Adrenal gland (tissue), 12 donors: ENCODE measurements around the gene LRRC8E. TPM values are rescaled to one million over a fixed set of nuclear protein-coding genes. Genes with fewer than 3 reads are reported as not detected.

Experiments used
- DNase-seq, 7 donors: peaks; one replicate each; pipeline ENCODE4 v3.0.0-alpha.2; 2019 to 2020
- H3K27ac ChIP-seq, 5 donors: fragments of 200-600 bp; sonication (generic) in 4 of 5; 1 replicate in 3 of 5; 2 replicates in 2 of 5; pipeline versions ENCODE4 v1.5.1 to v1.8.0; 2016 to 2020; ENCODE audit warnings: mild to moderate bottlenecking in 1 of 5
- H3K27me3 ChIP-seq: fragments of 200-600 bp; 2 replicates; pipeline ENCODE4 v1.8.0; 2021
- H3K36me3 ChIP-seq, 2 donors: fragments of 200-600 bp; replicated peaks in 1 of 2; 1 replicate in 1 of 2; 2 replicates in 1 of 2; pipeline versions ENCODE4 v1.5.1 to v1.8.0; 2018 to 2022
- H3K4me1 ChIP-seq, 2 donors: fragments of 200-600 bp; replicated peaks in 1 of 2; 1 replicate in 1 of 2; 2 replicates in 1 of 2; pipeline versions ENCODE4 v1.5.1 to v1.8.0; 2018 to 2021
- H3K4me3 ChIP-seq, 4 donors: fragments of 200-600 bp; sonication (generic) in 3 of 4; one replicate each; pipeline ENCODE4 v1.5.1; 2016 to 2018
- H3K9me3 ChIP-seq, 3 donors: fragments of 200-600 bp; sonication (generic) in 1 of 3; replicated peaks in 1 of 3; 1 replicate in 2 of 3; 2 replicates in 1 of 3; pipeline versions ENCODE4 v1.5.1 to v1.8.0; 2016 to 2021
- POLR2A ChIP-seq, 2 donors: fragments of 450-650 bp; IDR thresholded peaks; one replicate each; pipeline ENCODE4 v1.6.1; 2017; ENCODE audit warnings: antibody characterized with exemption in 2 of 2, mild to moderate bottlenecking in 2 of 2, moderate library complexity in 1 of 2
- WGBS, 4 donors: extraction: QIAGEN DNeasy Blood & Tissue Kit in 2 of 4; methylation state at CpG; one replicate each; pipeline versions ENCODE4 v1.1.5 to v1.1.7; 2013 to 2017; 5-methylcytosine and 5-hydroxymethylcytosine counted together
- intact Hi-C, 2 donors: fragments of 100-400 bp; cut with DNase I; formaldehyde crosslinking; loops; one replicate each; pipeline versions ENCODE4 v1.14.1 to v1.15.0; 2022 to 2023
- polyA plus RNA-seq, 3 donors: library from polyadenylated mRNA; stranded (reverse); fragments of 200-250 nt in 2 of 3; fragments of 350-450 nt in 1 of 3; fragmentation: Illumina TruSeq in 1 of 3; extraction: RNeasy Lipid Tissue Mini Kit (QIAGEN cat#74804) in 1 of 3; gene quantifications; one replicate each; pipeline ENCODE4 v1.2.3, GENCODE V29; 2013 to 2014
- total RNA-seq, 9 donors: library from RNA; depleted of rRNA in 4 of 9; stranded (reverse); fragments of >200 nt in 4 of 9; fragments of 120-200 nt in 1 of 9; fragmentation: NEBNext Ultra II Directional in 1 of 9; extraction: Animal tissue kit (Norgen Biotek cat#: 25700) in 1 of 9; gene quantifications; one replicate each; pipeline versions ENCODE4 v1.1.0 to v1.2.4, GENCODE V29; 2013 to 2023
- TF ChIP-seq, protein P1 (sequence below), 6 experiments: fragments of 450-650 bp in 4 of 6; fragments of 200-600 bp in 2 of 6; sonication (generic) in 1 of 6; IDR thresholded peaks; 1 replicate in 5 of 6; 2 replicates in 1 of 6; pipeline versions ENCODE4 v1.5.1 to v1.8.0; 2016 to 2021; ENCODE audit warnings: antibody characterized with exemption in 6 of 6, mild to moderate bottlenecking in 2 of 6, moderate library complexity in 1 of 6
- donor health status: healthy with polysubstance abuse.
- donor health status: Bipolar disorder and iron deficiency.
- donor health status: DM: yes; HTN: yes; CAD: no.
- donor health status: DM: no; HTN: no; CAD: no.
- donor health status: DM: no; HTN: no; CAD: no.
- donor health status: DM: yes; HTN: yes; CAD: no.

LRRC8E gene
- total and polyA plus RNA-seq, 12 donors = 0.67 to 22.9 (median 11.2) TPM

DNA sequence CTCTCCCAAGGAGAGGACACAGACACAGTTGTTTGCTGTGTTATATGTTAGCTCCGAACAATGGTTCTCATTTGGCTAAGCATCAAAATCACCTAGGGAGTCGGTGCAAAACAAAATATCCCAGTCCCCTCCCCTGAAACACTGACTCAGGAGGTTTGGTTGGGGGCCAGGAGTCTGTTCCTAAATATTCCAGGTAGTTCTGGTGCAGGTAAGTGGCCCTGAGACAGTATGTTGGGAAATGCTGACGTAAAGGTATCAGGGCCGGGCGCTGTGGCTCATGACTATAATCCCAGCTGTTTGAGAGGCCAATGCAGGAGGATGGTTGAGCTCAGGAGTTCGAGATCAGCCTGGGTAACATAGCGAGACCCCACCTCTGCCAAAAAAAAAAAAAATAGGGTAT, 13.0 kb downstream of the LRRC8E start:
- DNase-seq = no peak
- WGBS, 4 donors = 90 to 95% (median 93%) methylated on average over 7 of the region's 7 CpGs
- H3K4me1 ChIP-seq = peaks cover 20 to 30% of the 10 kb centered on the region in 2 donors
- no peaks in the 10 kb centered on the region for H3K9me3 ChIP-seq
- no peak overlapping the region for H3K4me3 ChIP-seq
- no peaks in the 10 kb centered on the region for H3K27me3 ChIP-seq
- TF ChIP-seq POLR2A (IDR thresholded peaks at IDR 0.05) = no peak
- TF ChIP-seq, protein P1, sequence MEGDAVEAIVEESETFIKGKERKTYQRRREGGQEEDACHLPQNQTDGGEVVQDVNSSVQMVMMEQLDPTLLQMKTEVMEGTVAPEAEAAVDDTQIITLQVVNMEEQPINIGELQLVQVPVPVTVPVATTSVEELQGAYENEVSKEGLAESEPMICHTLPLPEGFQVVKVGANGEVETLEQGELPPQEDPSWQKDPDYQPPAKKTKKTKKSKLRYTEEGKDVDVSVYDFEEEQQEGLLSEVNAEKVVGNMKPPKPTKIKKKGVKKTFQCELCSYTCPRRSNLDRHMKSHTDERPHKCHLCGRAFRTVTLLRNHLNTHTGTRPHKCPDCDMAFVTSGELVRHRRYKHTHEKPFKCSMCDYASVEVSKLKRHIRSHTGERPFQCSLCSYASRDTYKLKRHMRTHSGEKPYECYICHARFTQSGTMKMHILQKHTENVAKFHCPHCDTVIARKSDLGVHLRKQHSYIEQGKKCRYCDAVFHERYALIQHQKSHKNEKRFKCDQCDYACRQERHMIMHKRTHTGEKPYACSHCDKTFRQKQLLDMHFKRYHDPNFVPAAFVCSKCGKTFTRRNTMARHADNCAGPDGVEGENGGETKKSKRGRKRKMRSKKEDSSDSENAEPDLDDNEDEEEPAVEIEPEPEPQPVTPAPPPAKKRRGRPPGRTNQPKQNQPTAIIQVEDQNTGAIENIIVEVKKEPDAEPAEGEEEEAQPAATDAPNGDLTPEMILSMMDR (IDR thresholded peaks at IDR 0.05) = no peak
- H3K27ac ChIP-seq = no peak overlapping the region
- intact Hi-C loops = loop anchor here in 1 of 2 donors (5.0 kb wide), 1 partner anchor 39 kb away; no protein-coding TSS in a partner anchor
- H3K36me3 ChIP-seq = no peaks in the 10 kb centered on the region

DNA sequence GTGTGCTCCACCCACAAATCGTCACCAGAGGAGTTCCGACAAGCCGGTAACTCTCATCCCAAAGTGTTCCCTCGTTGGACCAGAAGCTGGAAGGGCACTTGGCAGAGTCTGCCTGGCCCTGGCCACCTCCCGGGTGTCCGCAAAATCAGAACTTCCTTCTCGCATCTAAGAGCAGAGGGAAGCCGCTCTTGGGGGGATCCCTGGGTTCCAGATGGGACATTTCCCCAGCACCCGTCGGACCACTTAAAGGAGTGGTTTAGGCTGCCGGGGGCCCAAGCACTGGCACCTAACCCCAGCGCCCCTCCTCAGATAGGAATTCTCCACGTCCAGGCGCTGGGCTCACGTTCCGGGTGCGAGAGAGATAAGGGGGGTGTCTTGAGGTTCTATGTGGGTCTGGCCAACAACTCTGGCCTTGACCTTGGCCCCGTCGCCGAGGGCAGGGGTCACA, 14.5 kb downstream of the LRRC8E start:
- Histone ChIP-seq H3K4me3 (peak overlapping the region in 3 of 4 donors; percentile 26 to 59 (median 39)), H3K27me3 (no peaks in the 10 kb centered on the region), H3K27ac (peak overlapping the region in 4 of 5 donors; percentile 66 to 91 (median 88)), H3K4me1 (peaks cover 20 to 39% of the 10 kb centered on the region in 2 donors), H3K9me3 (no peaks in the 10 kb centered on the region), H3K36me3 (no peaks in the 10 kb centered on the region)
- 15 to 28% (median 24%) methylated on average over 11 to 20 of the region's 20 CpGs for WGBS, 4 donors
- intact Hi-C loops = loop anchor here in 1 of 2 donors (5.0 kb wide), 1 partner anchor 41 kb away; no protein-coding TSS in a partner anchor
- DNase-seq = peak in 1 of 7 donors; percentile 47
- TF ChIP-seq, protein P1 (IDR thresholded peaks at IDR 0.05) = no peak
- TF ChIP-seq POLR2A (IDR thresholded peaks at IDR 0.05) = no peak

DNA sequence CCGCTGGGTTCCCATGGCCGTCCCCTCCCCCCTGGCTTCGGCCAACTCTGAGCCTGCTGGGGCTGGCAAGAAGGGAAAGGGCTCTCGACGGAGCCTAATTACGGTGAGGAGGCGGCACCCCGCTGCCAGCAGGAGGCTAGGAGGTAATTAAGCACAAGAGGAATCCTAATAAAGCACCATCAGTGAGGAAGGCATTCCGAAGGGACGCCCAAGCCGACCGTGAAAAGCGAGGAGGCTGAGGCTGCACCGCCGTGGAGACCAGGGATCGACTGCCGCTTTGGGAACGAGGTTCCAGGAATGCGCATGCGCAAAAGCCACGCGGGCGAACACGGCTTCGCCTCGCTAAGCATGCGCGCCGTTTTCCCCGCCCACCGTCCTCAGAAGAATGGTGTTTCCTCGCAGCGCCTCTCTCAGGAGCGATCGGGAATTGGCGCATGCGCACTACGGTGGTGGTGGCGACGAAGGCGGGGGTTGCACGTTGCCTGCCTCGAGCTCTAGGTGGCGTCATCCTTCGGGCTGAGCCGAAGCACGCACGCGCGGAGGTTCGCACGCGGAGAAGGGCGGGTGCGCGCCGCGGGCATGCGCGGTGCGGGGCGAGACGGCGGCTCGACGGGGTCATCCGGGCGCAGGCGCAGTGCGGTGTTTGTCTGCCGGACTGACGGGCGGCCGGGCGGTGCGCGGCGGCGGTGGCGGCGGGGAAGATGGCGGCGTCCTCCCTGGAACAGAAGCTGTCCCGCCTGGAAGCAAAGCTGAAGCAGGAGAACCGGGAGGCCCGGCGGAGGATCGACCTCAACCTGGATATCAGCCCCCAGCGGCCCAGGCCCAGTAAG, 15.1 kb downstream of the LRRC8E start, which contains the start of gene MAP2K7:
TSS of gene MAP2K7 (plus strand) at position 634 of the 830 bp plus-strand sequence. CDS start at position 702, 68 bp downstream.
- DNase-seq = peak; percentile 99 to 100 (median 100)
- Histone ChIP-seq H3K36me3 (no peaks in the 10 kb centered on the region), H3K4me3 (peak within 1 kb of the TSS; percentile 33 to 94 (median 75)), H3K4me1 (peaks cover 20 to 44% of the 10 kb centered on the region in 2 donors), H3K9me3 (no peaks in the 10 kb centered on the region), H3K27me3 (no peaks in the 10 kb centered on the region), H3K27ac (peak within 1 kb of the TSS in 4 of 5 donors; percentile 66 to 92 (median 90))
- intact Hi-C loops = loop anchor here in 1 of 2 donors (5.0 kb wide), 1 partner anchor 41 kb away; no protein-coding TSS in a partner anchor
- TF ChIP-seq POLR2A (IDR thresholded peaks at IDR 0.05) = peak; percentile 69 to 94
- TF ChIP-seq, protein P1 (IDR thresholded peaks at IDR 0.05) = peak; percentile 18 to 46 (median 36)
- 0% methylated on average over 3 to 88 of the region's 89 CpGs for WGBS, 4 donors
